GM10248 (cell line): Measurements from ENCODE around the gene ANO2.
"Not testable (repeated sequence)": the region's sequence is repeated elsewhere in the genome, so short reads cannot be mapped to it uniquely, and the experiment has no call there.

Experiments used
- CTCF ChIA-PET: fragments of 300-600 bp; sonication (Branson Sonifier 250); formaldehyde crosslinking; extraction: SDS; loops from one replicate; lab custom pipeline; 2021; ENCODE audit warnings: antibody characterized with exemption; lab: Yijun Ruan, JAX
- POLR2A ChIA-PET: fragments of 350-650 bp; sonication (Branson Sonifier 250); formaldehyde crosslinking; extraction: SDS; loops from one replicate; lab custom pipeline; 2020; ENCODE audit warnings: antibody characterized with exemption; lab: Yijun Ruan, JAX
- DNase-seq: peaks from one replicate; pipeline ENCODE4 v3.0.0; 2012; ENCODE audit errors: extremely low spot score
- CTCF ChIP-seq: IDR thresholded peaks from 2 replicates; pipeline ENCODE4 v1.5.1; 2012; ENCODE audit warnings: mild to moderate bottlenecking, low read depth; ENCODE audit errors: extremely low read depth, missing control alignments, control extremely low read depth

ANO2 gene

GRCh38 chr12:5546616-5547015, 398.4 kb downstream of the ANO2 start:
- DNase-seq: no peak
- ChIA-PET POLR2A (no interaction called here), CTCF (no interaction called here)
- no peak for TF ChIP-seq CTCF

- TF ChIP-seq CTCF: no peak
- CTCF ChIA-PET: no interaction called here
- DNase-seq: no peak
- POLR2A ChIA-PET: no interaction called here
Measured at GRCh38 chr12:5537771-5538170, 407.3 kb downstream of the ANO2 start.

GRCh38 chr12:5537026-5537615, 407.9 kb downstream of the ANO2 start:
- DNase-seq, POLR2A ChIA-PET, CTCF ChIA-PET: not testable (repeated sequence)

GRCh38 chr12:5535541-5535940, 409.5 kb downstream of the ANO2 start:
- DNase-seq: no peak
- TF ChIP-seq CTCF: no peak
- ChIA-PET CTCF (interaction anchor here (0.8 to 1.5 kb wide), 2 partner anchors 16 to 502 kb away, joined by 3 to 4 read pairs; no protein-coding TSS in a partner anchor), POLR2A (interaction anchor here (0.7 kb wide), 1 partner anchor 1764 kb away, joined by 3 read pairs; no protein-coding TSS in a partner anchor)

GRCh38 chr12:5534426-5535199, 410.4 kb downstream of the ANO2 start:
- CTCF ChIA-PET: interaction anchor here (1.5 kb wide), 1 partner anchor 15 kb away, joined by 4 read pairs; no protein-coding TSS in a partner anchor
- DNase-seq: no peak
- TF ChIP-seq CTCF: no peak
- POLR2A ChIA-PET: no interaction called here

- POLR2A ChIA-PET: no interaction called here
- DNase-seq: no peak
- no peak for TF ChIP-seq CTCF
- CTCF ChIA-PET: no interaction called here
Measured at GRCh38 chr12:5533368-5533767, 411.7 kb downstream of the ANO2 start.

- no peak for TF ChIP-seq CTCF
- CTCF ChIA-PET: no interaction called here
- DNase-seq: no peak
- POLR2A ChIA-PET: no interaction called here
Measured at GRCh38 chr12:5525783-5526367, 419.2 kb downstream of the ANO2 start.
